ENCODE results near the gene SYNPO2.
"Not testable (repeated sequence)": the region's sequence is repeated elsewhere in the genome, so short reads cannot be mapped to it uniquely, and the experiment has no call there.

The SYNPO2 gene

DNA sequence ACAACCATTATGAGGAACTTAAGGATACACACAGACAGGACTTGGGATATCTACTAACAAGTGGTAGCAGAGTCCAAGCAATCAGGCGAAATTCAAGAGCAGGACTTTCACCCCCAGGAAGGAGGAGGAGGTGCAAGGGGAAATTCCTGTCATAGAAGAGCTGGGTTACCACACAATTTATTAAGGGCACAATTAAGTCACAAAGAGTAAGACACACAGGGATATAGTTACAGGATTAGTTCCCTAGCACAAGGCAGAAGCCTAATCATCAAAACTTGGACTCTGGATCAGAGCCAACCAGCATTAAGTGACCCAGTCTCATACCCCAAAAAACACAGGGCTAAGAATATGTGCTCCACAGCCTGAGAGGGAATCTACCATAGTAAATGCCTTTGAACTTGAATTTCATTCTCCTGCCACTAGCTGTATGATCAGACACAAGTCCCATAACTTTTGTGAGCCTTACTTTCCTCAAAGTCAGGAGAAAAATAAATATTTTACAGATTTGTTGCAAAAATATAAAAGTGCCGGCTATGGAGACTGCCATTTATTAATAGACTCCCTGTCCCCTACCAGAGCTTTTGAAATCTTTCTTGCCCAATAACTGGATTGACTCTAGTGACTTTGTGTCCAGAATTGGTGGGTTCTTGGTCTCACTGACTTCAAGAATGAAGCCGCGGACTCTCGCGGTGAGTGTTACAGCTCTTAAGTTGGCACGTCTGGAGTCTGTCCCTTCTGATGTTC is 87.0 kb downstream of the SYNPO2 start:
- no peak for DNase-seq

DNA sequence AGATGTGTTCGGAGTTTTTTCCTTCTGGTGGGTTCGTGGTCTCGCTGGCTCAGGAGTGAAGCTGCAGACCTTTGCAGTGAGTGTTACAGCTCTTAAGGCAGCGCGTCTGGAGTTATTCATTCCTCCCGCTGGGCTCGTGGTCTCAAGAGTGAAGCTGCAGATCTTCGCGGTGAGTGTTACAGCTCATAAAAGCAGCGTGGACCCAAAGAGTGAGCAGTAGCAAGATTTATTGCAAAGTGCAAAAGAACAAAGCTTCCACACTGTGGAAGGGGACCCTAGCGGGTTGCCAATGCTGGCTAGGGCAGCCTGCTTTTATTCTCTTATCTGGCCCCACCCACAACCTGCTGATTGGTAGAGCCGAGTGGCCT is 87.5 kb downstream of the SYNPO2 start:
- DNase-seq: not testable (repeated sequence)

DNA sequence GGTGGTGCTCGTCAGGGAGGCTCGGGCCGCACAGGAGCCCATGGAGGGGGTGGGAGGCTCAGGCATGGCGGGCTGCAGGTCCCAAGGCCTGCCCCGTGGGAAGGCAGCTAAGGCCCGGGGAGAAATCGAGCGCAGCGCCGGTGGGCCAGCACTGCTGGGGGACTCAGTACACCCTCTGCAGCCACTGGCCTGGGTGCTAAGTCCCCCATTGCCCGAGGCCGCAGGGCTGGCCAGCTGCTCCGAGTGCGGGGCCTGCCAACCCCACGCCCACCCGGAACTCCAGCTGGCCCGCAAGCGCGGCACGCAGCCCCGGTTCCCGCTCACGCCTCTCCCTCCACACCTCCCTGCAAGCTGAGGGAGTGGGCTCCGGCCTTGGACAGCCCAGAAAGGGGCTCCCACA is 88.4 kb downstream of the SYNPO2 start:
- DNase-seq: not testable (repeated sequence)

DNA sequence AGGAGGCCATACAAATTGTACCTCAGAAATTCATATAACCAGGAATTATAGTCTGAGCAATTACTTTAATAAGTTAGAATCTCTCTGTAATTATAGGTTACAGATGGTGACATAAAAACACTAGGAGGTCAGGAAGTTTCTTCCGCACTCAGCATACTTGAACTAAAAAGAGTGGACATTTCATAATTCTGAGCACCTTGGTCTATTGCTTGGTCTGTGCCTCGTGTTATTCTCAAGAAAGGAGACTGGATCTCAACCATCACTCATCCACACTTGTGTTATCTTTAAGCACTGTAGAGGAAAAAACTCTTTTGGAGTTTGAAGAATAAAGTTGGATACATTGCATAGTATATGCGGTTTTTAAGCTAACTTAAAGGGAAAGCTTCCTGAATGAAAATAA is 91.1 kb downstream of the SYNPO2 start:
- DNase-seq: no peak

DNA sequence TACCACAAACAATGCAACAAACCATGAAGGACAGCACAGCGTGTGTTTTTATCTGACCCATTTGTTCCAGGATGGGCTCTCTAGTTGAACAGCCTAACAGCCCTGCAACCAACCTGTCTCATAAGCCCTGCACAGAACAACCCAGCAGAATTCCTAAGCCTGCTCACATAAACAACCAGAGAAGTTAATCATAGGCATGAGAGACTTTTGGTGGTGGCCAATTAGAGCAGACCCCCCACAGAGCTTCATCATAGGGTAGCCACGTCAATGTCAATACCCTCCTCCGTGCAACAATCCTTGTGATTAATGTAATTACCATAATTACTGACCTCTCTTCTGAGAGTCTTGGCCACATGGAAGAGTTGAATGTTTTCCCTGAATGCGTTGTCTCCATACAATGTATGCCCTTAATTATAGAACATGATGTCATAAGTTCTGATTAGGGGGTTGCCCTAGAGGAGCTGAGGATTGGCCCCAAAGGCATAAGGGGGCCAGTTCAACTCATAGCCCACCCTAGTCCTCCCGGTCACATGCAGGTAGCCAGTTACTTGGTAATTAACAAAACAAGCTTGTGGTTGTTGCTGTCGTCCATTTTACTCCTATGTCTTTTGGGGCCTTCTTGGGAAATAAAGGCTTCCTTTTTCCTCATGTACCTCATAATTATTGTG is 92.7 kb downstream of the SYNPO2 start:
- no peak for DNase-seq

DNA sequence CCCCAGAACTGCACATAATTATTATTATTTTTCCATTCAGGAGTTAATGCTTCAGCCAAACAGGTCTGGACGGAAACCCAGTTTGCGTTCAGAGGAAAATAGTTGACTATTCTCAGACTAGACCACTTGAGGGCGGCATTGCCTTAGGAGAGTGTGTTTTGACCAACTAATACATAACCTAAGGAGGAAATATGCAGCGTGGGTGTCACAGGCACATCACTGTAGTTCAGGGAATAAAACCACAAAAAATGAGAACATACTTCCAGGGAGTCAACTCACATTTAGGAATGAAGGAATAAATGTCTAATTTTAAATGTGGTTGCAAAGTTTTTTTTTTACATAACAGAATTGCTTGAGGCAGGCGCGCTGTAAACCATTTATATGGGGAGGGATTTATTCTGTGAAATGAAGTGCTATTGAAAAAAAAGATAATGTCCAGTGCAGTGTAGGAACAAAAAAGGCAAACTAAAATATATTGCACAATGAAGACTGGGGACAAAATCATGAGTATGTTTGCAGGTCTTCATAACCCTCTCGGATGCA is 93.3 kb downstream of the SYNPO2 start:
- peak; percentile 66 for DNase-seq

DNA sequence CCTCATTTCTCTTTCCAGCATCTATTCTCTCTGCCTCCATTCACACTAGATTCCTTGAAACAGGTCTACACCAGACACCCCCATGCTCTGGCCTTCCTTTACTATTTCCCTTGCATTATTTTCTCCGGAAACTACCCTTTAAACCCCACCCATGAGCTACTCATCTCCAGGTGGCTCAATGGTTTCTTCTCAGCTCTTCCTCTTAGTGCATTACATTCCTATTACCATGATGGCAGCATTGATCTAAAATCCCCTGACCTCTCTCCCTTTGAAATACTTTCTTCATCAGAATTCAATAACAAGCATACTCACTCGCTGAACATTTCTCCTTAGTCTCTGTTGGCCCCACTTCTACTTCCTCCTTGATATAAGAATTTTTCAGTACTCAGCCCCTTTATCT is 94.6 kb downstream of the SYNPO2 start:
- DNase-seq: no peak

DNA sequence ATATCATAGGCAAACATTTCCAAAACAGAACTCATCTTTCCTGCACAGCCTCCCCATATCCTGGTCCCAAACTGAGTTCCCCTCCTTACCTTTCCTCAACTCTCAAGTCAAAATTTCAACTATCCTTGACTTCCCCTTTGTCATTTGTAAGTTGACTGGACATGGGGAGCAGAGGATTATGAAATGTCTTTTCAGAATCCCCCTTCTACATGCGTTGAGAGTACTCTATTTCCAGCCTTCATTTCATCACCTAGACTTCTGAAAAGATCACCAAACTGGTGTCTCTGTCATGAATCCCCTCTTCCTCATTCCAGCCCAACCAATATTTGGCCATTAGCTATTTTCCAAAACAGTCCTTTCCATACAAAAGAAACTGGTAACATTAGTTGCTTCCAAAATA is 95.2 kb downstream of the SYNPO2 start:
- no peak for DNase-seq

DNA sequence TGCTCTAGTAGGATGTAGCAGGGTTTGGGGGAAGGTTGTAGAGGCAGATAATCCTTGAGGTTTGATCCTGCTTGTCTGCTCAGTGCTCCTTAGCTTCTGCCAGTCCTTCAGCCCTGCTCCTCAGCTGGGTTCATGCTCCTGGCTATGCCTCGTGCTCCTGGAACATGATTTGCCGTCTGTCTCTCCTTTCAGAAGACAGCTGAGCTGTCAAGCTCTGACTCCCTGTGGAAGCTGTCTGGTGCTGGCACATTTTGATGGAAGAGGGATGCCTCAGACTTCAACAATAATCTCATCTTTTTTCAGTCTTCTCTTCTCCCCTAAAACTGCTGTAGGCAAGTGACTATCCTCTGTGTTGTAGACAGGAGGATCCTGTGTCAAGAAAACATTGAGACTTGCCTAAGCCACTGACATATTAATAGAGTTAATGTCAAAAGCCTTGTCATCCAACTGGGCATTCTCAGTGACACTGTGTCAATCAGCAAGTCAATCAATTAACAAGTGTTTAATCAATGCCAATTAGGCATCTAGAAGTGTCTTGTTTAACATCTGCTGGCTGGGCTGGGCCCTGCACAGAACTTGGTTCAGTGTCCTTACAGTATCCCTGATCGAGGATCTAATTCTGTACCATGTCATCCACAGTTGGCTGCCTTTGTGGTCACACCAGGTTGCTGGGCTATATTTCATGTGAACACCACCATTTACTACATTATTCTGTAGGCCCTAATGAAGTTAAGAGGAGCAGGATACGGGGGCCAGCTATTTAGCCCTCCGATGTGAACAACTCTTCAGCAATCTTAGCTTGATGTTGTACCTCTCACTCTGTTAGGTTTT is 96.7 kb downstream of the SYNPO2 start:
- no peak for DNase-seq

DNA sequence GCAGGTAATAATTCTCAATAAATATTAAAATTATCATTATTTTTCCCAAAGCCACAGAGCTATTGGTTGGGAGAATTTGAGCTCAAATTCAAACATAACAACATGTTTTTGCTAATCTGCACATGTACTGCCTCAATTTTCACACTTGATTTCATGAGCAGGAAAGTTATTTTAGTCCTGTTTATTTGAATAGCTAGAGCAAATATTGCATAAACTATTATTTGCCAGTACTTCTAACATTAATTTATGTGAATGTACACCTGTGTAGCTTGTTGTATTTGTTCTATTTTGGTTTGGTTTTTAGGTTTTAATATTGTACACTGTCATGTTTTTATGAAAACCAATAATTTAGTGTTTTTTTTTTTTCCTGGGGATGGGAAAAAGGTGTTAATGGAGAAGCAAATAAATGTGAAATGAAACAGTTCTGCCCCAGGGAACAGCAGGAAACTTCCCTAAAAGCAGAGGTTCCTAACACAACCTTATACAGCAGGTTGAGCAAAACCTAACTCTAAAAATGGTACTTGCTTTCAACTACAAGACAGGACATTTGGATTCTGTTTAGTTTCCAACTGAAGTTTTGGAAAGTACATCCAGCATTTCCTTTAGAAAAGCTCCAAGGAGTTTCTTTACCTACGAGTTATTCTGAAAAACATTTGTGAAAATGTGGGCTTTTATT is 99.4 kb downstream of the SYNPO2 start:
- no peak for DNase-seq

DNA sequence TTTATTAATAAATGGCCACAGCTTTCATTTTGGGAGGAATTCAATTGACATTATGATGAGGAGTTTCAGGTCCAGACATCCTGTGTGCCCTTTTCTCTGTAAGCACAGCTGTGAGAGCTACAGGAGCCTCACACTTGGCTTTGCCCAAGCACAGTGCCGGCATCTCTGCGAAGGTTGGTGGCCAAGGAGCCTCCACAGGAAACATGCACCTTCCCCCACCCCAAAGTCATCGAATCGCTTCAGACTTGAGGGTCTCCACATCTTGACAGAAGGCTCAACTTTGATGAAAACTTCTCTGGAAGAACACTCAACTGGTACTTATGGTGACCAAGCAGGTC is 100.0 kb downstream of the SYNPO2 start:
- no peak for DNase-seq

DNA sequence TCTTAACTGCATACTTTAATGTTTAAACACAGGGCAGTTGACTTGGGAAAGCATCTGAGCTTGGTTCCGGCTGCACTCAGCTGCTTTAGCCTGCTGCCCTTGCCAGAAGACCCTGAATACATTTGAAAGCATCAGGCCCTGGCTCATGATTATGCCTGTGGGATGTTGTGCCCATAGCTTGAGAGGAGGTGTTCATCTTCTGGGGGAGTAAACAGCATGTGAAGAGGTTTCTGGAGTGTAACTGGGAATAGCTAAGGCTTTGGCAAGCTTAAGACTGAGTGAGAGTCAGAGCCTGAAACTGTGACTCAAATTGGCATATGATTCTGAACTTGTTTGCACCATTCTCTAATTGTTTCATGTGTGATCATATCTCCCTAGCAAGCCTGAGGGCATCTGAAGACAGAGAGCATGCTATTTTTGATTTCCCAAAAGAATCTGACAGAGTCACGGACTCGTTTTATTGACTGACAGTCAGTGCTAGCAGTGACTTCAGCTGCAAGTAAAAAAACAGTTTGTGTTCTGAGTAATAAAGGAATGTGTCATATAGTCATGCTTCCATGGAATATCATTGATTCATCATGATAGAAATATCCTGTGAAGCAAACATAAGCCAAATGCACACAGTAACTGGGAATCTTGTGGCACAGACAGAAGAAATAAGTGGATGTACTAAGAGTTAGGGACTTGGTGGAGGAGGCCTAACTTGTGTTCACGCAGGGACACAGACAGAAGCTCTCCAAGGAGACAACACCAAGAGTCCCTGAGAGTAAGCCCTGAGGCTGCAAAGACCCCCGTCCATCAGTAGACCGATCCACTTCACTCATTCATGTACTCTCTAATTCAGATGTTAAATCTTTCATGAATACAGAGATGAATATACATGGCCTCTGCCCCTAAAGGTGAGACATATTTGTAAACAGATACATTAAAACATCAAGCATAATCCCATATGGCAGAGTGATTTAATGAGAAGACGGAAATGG is 100.7 kb downstream of the SYNPO2 start:
- DNase-seq: peak; percentile 76

DNA sequence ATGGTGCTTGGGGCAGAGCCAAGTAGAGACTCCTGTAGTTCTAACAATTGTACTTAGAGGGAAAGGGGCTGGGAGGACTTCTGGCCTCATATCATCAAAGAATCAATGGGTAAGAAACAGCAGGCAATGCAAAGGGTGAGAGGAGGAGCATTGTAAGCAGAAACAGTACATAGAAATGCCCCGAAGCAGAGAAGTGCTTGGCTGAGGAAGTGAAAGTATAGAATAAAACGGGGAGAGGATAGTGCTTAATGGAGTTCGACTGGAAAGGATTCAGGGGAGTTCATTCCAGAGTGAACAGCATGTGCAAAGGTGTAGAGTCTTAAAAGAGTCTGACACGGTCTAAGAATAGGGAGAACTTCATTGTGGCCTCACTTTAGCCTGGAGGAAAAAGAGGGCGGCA is 103.0 kb downstream of the SYNPO2 start:
- no peak for DNase-seq

DNA sequence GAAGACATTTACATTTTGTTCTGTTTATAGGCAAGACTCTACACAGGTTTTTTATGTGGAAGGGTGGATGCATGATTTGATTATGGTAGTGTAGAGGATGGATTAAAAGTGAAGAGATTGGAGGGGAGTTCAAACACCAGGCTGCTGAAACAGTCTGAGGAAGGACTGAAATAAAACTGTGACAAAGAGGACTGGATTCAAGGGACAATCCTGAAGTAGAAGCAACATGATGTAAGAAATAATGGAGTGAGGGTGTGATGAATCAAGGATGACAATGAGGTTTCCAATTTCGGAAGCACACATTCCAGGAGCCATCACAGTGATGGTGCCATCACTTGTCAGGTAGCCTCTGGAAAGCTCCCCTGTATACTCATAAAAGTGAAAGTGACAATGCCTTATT is 103.5 kb downstream of the SYNPO2 start:
- no peak for DNase-seq

DNA sequence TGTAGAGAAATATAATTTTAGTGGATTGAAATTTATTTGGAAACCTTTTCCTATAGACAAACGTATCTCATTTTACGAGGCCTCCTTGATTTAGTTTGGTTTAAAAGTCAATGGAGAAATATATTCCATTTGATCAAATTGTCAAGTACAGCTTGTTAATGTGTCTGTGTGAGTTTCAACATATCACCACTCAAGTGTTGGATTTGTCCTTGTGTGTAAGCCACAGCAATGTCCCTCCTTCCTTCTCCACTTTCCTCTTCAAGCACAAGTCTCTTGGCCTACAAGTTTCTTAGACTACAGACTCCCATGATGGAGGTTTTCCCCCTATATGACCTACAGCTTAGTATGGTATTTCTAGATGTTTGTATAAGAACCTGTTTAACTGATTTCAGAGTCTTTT is 104.7 kb downstream of the SYNPO2 start:
- DNase-seq: no peak

DNA sequence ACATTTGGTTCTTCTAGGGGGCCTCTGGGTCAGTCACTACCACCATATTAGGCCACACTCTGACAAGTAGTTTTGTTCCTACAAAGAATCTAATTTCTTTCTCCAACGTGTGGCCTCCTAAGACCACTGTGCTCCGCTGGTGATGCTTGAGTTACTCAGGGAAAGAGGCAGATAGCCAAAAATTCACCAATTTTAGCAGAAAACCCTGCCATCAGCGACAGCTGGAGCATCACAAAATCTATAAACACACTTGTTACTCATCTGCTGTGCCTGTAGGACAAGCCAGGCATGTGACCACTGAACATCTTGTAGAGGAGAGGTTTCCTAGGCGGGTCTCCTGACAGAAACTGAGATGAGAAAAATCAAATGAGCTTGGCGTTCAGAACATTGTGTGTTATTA is 105.4 kb downstream of the SYNPO2 start:
- no peak for DNase-seq

DNA sequence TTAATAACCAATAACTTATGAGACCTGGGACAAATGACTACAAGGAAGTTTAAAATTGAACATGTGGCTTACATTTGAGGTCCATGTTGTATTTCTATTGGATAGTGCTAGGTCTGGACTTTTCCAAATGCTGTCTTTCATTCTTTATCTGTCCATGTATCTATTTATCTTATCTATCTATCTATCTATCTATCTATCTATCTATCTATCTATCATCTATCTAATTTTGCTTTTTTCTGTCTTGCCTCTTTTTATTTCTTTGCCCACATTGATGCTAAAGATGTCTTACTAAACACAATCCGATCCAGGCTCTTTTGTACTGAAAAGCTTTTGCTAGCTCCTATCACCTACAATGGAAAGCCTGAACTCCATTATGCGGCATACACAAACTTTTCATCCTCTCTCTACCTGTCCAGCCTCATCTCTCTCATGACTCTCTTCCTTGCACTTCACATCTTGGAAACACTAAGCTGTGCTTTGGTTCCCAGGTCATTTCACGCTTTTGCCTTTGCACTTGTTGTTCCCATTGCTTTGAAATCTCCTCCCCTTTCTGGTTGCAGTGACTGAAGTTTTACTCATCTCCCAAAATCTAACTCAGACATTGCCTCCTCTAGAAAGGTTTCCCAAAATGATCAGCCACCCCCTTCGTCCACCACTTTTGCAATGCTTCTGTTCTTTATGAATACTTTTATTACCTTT is 107.2 kb downstream of the SYNPO2 start:
- no peak for DNase-seq

DNA sequence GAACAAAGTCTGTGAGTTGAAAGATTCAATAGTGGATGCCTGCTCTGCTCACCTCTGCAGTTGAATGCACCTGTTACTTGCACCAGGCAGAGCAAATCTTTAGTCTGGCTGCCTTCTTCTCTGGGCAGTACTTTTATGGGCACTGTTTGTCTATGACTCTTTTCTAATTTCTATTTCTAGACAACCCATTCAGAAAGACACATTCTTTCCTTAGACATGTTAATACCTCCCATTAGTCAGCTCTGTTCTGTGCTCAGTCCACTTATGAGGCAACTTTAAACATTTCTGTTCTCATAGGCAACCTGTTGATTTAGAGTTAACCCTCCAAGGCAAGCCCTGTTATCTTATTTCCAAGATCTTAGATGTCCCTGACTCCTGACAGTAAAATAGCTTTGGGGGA is 108.9 kb downstream of the SYNPO2 start:
- no peak for DNase-seq

DNA sequence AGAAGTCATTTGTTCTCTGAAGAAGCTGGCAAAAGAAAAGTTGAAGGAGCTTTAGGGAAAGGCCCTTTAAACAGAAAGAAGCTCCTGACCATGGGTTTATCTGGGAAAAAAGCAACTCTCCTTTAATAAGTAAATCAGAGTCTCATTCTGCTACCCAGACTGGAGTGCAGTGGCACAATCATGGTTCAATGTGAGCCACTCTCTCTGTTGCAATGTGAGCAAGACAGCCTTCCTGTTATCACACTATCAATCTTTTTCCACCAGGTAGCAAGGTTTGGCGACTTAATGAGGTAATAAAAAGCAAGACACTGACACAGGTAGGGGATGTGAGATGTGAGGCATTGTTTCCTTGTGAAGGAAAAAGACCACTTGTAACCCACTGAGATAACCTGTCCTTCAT is 111.3 kb downstream of the SYNPO2 start:
- DNase-seq: no peak

DNA sequence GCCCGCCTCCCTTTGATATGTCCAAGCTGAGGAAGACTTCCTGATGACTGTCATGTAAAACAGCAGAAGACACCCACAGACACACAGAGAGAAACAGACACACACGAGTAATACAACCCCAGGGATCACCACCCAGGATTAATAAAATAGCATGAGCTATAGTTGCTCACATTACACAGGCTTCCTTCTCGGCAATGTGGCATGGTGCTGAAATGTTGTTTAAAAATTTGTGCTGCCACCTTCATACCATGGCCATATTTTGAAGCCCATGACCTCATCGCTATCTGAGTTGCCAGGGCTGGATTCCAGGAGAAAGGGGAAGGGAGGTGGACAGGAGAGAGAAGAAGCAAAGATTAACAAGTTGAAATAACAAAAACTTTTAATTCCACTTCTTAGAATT is 111.7 kb downstream of the SYNPO2 start:
- peak; percentile 3 for DNase-seq

DNA sequence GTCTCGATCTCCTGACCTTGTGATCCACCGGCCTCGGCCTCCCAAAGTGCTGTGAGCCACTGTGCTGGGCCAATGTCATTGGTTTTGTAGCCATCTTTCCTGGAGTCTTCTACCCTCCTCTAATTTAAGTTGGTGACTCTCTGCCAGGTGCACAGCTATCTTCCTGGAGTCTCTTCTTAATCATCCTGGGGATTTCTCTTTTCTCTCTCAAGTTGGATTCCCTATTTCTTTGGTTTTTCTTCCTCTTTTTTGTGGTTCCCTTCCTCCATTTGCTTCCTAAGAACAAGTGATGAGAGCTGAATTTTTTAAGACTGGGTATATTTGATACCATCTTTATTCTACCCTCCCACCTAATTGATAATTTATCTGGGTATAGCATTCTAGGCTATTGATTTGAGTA is 113.8 kb downstream of the SYNPO2 start:
- no peak for DNase-seq
